ENCODE results near the gene SF1.

The SF1 gene

GRCh38 chr11:64757549-64758329 is 20.6 kb downstream of the SF1 start:
- TF ChIP-seq, protein P1, sequence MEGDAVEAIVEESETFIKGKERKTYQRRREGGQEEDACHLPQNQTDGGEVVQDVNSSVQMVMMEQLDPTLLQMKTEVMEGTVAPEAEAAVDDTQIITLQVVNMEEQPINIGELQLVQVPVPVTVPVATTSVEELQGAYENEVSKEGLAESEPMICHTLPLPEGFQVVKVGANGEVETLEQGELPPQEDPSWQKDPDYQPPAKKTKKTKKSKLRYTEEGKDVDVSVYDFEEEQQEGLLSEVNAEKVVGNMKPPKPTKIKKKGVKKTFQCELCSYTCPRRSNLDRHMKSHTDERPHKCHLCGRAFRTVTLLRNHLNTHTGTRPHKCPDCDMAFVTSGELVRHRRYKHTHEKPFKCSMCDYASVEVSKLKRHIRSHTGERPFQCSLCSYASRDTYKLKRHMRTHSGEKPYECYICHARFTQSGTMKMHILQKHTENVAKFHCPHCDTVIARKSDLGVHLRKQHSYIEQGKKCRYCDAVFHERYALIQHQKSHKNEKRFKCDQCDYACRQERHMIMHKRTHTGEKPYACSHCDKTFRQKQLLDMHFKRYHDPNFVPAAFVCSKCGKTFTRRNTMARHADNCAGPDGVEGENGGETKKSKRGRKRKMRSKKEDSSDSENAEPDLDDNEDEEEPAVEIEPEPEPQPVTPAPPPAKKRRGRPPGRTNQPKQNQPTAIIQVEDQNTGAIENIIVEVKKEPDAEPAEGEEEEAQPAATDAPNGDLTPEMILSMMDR (IDR thresholded peaks at IDR 0.05; ENCODE audit: control insufficient read depth, insufficient read depth, low read depth, low read length, missing control alignments) = no peak
- no peak for DNase-seq (ENCODE audit: low read depth)
- H3K4me3 ChIP-seq (ENCODE audit: control insufficient read depth, low read depth, low read length) = no peak overlapping the region

DNA sequence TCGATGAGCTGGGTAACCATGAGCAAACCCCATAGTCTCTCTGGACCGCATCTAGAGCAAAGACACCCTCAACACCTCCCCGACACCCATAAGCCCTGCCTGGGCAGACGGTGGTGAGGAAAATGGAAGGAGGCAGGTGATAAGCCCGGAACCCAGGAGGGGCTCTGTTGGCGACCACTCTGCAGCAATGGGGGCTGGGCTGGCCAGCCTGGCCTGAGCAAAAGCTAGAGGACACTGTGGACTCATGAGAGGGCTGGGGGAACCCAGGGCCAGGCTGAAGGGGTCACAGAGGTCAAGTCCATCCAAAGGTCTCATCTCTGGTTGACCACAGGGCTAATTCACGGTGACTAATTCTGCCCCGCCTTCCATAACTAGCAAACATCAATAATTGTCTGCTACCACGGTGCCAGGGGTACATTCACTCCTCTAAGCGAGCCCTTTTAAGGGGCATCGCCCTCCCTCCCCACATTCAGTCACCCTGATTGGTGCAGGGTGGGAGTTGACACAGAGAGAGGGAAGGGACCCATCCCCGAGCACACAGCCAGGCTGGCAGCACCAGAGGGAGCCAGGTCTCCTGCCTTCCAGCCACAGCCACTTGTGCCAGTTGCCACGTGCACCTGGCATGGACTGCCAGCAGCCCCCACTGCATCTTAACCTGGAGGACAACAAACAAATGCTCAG is 22.5 kb downstream of the SF1 start:
- H3K4me3 ChIP-seq (ENCODE audit: control insufficient read depth, low read depth, low read length) = no peak overlapping the region
- no peak for DNase-seq (ENCODE audit: low read depth)
- TF ChIP-seq, protein P1 (IDR thresholded peaks at IDR 0.05; ENCODE audit: control insufficient read depth, insufficient read depth, low read depth, low read length, missing control alignments) = no peak

DNA sequence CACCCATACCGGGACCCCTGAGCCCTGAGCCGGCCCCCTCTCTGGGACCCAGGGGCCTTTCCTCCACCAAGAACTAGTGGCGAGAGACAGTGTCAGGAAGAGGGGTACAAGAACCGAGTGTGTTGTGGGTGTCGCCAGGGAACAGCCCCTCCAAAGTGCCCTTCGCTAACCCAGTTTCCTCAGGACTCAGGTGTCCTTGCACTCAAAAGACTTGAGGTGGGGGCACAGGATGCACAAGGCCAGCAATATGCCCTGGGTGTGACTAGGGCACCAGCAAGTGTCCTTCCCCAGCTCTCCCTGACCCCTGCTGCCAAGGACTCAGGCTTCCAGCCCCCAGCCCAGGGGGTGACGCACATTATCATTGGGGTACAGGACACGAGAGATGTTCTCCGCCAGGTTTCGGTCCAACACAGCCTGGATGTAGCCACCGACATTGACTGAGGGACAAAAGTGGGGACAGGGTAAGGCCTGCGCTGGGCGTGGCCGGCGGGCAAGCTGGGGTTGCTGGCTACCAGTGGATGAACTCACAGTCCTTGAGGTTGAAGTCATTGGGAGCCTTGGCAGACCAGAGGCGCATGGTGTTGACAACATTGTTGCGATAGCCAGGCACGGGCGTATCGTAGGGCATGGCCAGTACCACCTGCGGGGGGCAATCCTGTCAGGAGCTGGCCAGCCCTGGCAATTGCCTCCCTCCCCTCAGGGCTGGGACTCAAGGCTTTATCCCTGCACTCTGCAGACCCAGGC is 23.3 kb downstream of the SF1 start:
- TF ChIP-seq, protein P1 (IDR thresholded peaks at IDR 0.05; ENCODE audit: control insufficient read depth, insufficient read depth, low read depth, low read length, missing control alignments) = no peak
- no peak overlapping the region for H3K4me3 ChIP-seq (ENCODE audit: control insufficient read depth, low read depth, low read length)
- DNase-seq (ENCODE audit: low read depth) = no peak

DNA sequence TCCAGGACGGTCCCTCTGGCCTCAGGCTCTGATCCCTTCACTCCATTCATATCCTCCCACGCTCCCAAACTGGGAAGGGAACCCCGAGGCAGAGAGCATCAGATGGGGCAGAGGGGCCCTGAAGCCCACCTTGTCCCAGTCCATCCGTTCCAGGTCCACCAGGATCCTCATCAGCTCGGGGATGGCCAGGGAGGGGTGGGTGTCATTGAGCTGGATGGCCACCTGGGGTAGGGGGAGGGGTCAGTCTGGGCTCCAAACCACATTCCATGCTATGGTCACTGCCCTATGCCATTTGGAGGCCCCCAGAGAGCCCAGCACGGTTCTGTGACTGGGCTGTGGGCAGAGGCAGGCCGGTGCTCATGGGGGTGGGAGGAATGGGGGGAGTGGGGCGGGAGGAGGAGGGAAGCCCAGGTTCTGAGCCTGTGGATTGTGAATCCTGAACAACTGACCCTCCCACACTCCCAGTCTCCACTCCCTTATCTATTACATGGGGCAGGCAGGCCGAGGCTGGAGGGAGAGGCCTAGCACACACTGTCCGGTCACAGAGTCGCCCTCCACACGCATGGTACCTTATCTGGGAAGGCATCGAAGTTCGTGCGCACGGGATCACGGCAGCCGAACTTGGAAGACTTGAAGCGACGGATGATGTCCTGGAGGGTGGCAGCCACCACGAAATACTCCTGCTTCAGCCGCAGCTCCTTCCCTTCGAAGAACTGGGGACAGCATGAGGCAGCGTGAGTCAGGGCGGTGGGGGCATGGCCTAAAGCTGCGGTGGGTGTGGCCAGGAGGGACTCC is 24.0 kb downstream of the SF1 start:
- TF ChIP-seq, protein P1 (IDR thresholded peaks at IDR 0.05; ENCODE audit: control insufficient read depth, insufficient read depth, low read depth, low read length, missing control alignments) = no peak
- no peak for DNase-seq (ENCODE audit: low read depth)
- no peak overlapping the region for H3K4me3 ChIP-seq (ENCODE audit: control insufficient read depth, low read depth, low read length)

DNA sequence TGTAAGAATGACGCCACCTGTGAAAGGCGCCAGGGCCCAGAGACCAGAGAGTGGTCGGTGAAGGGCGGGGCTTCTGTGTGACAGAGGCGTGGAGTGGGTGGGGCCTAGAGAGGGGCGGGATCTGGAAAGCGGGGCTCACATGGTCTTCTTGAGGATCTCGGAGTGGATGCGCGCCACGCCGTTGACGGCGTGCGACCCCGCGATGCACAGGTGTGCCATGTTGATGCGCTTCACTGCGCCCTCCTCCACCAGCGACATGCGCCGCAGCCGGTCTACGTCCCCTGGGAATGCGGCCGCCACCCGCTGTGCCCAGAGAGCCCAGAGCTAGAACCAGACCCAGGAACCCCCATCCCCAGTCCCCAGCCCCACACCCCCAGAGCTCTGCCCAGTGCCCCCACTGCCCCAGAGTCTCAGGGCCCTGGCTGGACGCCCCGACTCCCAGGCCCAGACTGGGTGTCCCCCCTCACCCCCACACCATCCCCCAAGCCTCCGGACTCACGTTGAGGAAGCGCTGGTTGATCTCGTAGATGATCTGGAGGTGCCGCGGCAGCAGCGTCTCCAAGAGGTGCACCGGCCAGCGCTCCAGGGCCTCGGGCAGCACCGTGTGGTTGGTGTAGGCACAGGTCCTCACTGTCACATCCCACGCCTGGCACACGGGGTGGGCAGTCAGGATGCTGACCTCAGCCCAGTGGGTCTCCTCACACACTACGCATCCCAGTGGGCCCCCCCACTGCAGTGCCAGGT is 24.8 kb downstream of the SF1 start:
- no peak overlapping the region for H3K4me3 ChIP-seq (ENCODE audit: control insufficient read depth, low read depth, low read length)
- no peak for DNase-seq (ENCODE audit: low read depth)
- TF ChIP-seq, protein P1 (IDR thresholded peaks at IDR 0.05; ENCODE audit: control insufficient read depth, insufficient read depth, low read depth, low read length, missing control alignments) = no peak

Data from AG09309 (cell line).